HT1080 (cell line): ENCODE data around the gene ZNF638. TPM values are rescaled to one million over a fixed set of nuclear protein-coding genes. Genes with fewer than 3 reads are reported as not detected.
A peak's percentile ranks its signal among the peaks of the same experiment; 100 is the strongest.

Experiments
- DNase-seq: peaks from one replicate; pipeline ENCODE4 v3.0.0-alpha.2; 2015; ENCODE audit warnings: low read depth
- total RNA-seq: library from RNA; depleted of rRNA; stranded (reverse); fragments of >200 nt; shearing (Covaris generic); gene quantifications from 2 replicates; pipeline ENCODE4 v1.2.3, GENCODE V29; 2014

Gene ZNF638
- total RNA-seq, 1 experiment from 2014 or later: 76.7 TPM

DNA sequence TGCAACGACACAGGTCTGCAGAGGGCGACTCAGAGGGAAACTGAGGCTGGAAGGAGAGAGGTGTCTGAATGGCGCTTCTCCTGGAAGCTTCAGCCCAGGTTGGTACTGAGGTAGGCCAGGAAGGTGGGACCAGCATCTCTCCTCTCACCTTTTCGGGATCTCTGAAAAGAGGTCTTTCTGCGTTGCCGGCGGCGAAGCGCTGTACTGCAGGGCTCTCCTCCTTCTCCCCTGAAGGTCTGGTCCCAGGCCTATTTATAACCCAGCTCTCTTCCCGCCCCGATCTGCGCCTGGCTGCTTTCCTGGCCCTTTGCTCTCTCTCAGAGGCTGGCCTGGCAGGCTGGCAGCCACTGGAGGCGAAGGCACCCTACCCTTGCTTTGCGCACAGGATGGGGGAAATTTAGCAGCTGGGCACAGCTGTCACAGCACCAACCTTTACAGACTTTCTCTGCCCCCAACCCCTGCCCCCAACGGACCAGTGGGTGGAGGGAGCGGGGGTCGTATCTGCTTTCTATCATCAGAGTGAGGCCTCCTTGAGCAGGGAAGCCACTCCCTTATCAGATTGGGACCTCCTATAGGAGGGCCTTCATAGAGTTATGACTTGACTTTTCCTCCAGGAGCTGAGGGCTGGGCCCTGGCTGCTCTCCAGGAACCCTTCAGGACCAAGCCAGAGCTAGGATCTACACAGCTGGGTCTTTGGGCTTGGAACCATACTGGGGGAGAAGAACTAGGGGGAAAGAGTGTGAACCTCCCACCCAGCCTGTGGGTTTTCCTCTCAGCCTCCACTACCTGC lies 122.8 kb downstream of the ZNF638 start:
- no peak for DNase-seq

DNA sequence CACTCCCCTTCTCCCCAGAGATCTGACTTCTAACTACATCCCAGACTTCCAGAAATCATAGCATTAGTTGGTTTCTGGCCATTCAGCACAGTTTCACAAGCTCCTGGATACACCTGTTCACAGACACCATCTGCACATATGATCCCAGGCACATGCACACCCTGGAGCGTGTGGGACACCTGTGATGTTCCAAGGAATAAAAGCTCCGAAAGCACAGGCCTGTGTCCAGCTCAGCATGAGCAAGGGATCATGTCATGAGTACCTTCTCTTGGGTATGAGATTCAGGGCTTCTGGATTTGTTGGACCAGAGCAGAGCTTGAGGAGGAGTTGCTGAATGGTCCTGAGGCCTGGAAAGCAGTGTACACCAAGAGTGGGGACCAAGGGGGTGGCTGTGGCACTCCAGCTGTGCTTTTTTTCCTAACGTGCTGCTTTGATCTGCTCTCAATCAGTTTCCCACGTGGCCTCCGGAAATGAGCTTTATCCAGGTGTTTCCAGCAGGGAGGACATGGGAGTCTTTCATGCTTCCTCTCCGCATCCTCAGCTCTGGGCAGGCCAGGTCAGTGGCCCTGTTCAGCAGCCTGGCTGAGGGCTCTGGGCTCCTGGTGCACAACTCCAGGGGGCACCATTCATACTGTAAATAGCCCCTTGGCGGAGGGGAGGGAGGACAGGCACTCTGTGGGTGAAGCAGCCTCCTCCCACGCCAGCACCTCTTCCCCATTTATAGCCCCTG lies 123.6 kb downstream of the ZNF638 start:
- DNase-seq: no peak

DNA sequence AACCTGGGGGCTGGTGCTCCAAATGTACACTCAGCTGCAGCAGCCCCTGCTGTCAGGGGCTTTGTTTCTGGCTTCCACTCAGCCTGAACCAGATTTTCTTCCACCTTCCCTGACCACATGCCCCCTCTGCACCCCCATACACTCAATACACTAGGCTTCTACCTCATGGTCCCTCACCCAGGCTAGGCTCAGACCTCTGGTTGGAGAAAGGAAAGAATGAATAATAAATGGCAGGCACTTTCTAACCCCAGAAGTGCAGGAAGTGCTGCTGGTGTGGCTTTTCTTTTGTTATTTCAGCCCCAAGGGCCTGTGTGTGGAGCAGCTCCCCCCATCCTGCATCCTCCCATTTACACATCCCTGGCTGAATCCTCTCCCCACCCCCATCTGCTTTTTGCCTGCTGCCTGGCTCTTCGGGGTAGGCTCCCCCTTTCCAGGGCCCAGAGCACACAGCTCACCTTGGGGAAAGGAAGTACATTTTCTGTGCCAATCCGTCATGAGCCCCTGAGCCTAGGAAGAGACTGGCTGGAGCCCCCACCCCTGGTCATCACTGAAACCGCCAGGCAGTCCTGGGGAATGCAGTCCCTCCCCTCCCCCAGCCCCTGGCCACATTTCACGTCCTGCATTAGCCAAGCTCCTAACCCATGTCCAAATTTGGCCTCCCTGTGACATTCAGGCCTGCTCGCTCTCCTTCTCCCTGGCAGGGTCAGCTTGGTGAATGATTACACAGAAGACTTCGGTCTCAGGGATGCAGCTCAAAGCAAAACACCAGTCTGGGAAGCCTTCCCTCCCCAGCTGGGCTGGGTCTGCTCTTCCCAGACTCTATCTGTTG lies 124.4 kb downstream of the ZNF638 start:
- DNase-seq: peak; percentile 73

DNA sequence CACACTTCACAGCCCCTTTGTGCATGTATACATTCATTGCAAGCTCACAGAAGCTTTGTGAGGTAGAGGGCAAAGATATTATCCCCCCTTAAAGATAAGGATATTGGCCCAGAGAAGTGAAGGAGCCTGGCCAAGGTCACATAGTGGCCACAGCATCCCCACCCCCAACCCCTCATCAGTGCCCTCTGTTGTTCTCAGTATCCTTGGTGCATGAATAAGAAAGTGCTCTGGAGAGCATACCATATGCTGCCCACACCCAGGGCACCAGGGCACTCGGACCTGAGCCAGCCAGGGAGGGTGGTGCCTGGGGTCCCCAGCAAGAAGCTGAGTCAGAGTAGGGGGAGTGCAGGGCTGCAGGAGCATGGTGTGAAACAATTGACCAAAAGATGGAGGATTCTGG lies 125.0 kb downstream of the ZNF638 start:
- no peak for DNase-seq

DNA sequence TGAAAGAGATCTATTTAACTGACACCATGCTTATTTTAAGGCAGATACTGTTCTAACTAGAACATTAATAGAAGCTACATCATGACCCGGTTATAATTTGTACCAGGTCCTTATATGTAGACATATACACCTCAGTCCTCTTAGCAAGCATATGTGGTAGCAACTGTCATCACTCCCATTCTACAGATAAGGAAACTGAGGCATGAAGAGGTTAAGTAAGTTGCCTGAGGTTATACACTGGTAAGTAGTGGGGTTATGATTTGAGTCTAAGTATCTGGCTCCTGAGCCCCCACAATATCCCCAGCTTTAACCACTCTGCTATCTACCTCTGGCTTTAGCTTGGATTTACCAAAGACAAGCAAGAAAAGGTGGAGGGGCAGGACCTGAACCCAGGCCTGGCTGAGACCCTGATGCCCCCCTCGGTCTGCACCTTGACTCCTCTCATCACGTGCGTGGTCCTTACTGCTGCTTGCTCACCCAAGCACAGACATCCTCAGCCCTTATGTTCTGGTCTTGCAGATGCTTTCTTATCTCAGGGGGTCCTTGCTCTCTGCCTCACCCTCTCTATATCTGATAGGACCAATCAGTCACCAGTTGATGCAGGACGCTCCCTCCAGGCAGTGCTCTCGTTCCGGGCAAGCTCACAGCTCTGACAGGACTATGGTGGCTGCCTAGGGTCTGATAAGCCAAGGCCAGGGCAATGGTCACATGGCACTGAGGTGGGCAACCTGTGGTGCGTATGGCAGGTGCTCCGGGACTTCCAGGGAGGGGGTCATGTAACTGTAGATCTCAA lies 125.7 kb downstream of the ZNF638 start:
- DNase-seq: no peak

DNA sequence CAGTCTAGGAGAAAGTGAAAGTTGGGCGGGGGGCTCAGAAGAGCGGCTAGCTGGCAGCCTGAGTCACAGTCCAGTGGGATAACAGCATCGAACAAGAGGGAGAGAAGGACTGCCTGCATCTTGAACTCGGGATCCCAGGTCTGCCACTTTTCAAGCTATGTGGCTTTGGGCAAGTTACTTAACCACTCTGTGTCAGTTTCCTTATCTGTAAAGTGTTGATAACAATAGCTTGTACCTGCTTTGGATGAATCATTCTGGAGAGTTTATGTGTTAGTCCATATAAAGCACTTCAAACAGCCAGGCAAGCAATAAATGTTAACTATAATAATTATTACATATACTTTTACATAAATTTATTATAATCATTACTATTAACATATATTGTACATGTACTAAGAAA lies 126.3 kb downstream of the ZNF638 start:
- no peak for DNase-seq

DNA sequence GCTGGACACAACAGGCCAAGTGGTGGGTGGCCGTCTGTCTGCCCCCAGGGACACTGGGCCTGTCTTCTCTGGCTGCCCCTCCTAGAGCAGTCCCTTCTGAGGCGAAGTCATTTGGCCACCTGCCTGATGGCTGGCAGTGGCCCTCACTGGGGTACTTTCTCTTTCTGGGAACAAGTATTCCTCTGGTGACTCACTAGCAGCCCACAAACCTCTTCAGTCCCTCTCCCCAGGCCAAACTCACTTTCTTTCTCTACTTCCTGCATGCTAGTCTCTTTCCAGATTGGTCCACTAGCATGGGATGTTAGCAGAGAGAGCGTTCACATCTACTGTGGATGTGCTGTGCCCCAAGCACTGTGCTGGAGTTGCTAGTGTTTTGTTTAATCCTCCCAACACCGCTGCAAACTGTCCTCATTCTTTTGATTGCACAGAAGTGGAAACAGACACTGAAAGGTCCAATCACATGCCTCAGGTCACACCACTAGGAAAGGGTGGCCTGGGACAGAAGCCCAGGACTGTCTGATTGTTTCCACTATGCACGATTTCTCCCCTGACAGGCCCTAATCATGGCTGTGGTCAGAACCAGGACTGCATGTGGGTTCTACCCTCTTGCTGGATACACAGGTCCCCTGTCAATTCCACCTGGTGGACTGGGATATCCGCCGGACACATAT lies 127.0 kb downstream of the ZNF638 start:
- peak; percentile 83 for DNase-seq

DNA sequence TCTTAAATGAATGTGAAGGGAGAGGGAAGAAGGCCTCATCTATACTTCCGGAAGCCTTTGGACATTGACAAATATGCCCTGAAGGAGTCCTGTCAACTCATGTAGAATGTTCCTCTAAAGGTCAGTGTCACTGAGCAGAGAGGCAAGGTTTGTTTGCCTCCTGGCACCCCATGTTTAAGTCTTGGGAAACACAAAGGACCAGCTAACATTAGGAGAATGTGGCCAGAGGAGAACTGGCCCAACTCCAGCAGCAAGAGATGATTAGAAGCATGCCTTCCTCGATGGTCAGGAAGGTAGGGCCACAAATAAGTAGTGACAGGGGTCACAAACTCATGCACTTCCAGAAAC lies 127.5 kb downstream of the ZNF638 start:
- no peak for DNase-seq

DNA sequence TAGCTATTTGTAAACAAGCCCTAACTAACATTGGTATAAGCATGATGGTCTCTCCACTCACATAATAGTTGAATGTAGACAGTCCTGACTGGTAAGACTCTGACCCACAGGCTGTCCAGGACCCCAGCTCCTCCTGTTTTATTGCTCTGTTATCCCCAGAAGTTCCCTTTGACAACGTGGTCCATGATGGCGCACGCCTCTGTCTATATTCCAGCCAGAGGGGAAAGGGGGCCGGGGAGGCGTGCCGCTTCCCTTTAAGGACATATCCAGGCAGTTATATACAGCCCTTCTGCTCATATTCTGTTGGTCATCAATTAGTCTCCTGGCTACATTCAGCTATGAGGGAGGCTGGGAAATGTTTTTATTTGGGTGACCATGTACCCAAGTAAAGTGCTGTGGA lies 128.5 kb downstream of the ZNF638 start:
- DNase-seq: no peak

DNA sequence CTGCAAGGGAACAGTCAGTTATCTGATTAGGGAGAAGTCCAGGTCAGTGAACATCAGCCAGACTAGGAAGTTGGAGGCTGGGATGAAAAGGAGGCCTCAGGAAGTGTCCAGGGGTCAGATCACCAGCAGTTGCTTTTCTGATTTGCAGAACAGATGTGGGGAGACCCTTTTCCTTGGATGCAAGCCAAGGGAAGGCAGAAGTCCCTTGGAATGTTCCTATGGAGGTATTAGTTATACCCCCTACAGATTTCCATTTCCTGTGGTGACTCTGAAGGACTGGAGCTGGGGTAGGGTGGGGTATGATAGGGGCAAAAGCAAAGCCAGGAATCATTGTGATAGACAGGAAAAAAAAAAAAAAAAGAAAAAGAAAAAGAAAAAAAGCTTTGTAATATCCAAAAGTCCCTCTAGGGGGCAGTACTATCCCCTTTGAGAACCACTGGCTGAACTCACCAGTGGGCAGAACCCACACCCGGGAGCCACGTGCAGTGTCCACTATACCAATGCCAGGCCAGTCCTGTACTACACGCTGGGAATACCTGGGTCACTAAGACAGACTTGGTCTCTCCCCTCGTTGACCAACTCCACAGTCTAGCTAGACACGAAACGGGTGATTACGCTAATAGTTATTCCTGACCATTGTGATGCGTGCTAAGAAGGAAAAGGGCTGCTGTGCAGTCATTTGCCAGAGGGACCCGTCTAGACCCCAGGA lies 129.2 kb downstream of the ZNF638 start:
- DNase-seq: peak; percentile 37

DNA sequence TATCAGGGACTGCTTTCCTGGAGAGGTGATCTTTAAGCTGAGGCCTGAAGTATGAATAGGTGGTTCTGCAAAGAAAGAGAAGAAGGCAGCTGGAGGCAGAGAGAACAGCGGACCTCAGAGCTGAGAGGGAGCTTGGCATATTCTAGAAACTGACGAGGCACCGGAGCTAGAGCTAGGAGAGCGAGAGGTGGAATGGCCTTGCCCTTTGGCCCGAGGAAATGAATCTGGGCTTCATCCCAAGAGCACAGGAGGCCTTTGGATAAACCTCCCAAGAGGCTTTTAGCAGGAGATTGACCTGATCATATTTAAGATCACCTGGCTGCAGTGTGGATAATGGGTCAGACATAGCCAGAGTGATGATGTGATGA lies 129.7 kb downstream of the ZNF638 start:
- DNase-seq: no peak

DNA sequence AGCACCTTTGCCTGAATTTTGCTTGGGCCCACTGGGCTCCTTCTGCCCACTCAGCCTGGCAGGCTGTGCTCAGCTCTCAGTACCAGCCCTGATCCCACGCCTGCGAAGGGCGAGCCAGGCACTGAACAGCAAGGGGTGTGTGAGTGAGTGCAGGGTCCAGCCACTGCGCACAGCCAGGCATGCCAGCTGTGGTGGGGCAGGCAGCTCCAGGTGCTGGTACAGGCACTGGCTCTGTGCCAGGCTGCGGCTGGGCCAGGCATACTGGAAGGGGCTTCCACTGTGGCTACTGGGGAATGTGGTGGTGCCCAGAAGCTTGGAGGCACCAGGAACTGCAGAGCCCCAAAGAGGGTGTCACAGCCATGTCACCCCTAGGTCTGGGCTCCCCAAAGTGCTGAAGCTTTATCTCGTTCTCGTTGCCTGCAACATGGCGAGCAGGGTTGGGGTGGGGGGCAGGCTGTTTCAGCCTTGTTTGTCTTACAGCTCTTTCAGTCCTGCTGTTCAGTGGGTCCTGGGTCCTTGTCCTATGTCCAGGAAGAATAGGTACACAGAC lies 130.5 kb downstream of the ZNF638 start:
- DNase-seq: no peak

DNA sequence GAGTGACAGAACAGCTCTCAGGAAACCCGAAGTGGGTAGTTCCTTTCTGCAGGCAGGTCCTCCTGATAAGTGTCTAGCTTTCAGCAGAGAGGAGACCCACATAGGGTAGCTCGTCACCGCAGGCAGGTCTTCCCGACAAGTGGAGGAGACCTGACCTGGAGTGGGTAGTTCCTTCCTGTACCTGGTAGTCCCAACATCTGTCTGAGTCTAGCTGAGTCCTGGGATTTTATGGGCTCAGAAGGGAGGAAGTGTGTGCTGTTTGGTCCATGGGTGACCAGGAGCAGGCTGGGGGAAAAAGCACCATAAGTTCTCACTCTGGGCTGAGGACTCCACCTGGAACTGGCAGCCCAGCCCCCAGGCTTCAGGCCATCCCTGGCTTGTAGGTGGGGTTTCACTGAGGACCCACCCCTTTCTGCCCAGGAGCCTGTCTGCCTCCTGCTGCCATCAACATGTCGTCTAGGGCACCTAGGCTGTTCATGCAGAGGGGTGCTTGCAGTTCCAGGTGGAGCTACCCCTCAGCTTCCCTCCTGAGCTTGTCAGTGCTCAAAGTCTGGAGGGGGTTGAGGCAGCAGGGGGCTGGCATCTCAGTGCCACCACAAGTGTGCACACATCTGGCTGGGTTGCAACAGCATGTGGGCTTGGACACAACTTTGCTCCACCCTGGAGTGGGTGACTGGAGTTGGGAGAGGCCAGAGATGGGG lies 131.2 kb downstream of the ZNF638 start:
- no peak for DNase-seq

DNA sequence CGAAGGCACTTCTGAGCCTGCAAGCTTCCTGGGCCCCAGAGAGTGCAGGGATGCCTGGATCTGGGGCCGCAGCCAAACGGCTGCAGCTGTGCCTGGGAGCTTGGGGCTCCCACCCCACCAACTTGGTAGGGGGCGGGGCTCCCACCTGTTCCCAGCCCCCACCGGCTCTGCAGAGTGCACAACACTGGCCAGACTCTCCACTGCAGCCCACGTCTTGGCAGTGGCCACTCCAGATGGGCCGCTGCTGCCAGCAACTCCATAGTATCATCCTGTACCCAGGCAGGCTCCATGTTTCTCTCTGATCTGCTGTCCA lies 131.7 kb downstream of the ZNF638 start:
- DNase-seq: no peak

DNA sequence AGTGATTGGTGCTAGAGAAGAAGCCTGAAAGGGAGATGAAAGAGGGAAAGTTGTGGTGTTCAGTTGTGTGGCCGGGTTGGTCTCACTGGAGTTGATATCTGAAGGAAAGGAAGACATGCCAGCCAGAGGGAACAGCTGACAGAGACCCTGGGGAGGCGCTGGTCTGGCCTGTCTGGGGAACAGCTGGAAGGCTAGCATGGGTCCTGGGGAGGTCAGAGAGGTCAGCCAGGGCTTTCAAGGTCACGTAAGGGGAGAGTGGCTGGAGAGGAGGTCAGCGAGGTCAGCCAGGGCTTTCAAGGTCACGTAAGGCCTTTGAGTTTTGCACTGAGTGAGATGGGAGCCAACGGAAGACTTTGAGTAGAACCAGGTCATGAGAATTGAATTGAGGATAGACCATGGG lies 132.8 kb downstream of the ZNF638 start:
- no peak for DNase-seq

DNA sequence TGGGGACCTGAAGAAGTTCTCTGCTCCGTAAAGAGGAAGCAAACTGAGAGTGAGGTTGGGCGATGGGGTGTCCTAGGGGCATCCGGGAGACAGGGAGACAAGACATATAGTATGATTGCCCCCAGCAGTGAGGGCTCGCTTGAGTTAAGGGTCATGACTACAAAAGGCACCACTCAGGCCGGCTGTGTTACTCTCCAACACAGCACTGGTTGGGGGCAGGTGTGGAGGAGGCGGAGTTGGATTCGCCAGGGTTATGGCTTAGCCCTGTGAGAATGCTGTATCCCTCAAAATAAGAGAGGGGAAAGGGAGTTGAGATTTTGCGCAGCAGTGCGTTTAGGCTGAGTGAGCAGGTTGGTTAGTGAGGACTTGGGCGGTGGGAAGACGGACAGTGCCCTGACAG lies 133.8 kb downstream of the ZNF638 start:
- DNase-seq: no peak

DNA sequence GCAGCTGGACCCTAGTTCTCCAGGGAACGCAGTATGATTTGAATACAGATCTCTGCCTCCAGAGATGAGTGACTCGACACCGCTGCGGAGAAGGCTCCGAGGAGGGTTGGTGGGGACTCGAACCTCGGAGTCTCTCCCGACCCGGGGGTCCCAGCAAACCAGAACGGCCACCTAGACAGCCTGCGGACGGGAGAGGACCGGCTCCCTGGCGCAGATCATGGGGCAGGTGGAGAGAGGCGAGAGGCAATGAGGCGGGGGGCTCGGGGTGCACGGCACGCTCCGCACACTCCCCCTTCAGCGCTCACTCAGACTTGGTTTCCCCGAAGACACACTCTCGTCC lies 134.3 kb downstream of the ZNF638 start:
- DNase-seq: no peak

DNA sequence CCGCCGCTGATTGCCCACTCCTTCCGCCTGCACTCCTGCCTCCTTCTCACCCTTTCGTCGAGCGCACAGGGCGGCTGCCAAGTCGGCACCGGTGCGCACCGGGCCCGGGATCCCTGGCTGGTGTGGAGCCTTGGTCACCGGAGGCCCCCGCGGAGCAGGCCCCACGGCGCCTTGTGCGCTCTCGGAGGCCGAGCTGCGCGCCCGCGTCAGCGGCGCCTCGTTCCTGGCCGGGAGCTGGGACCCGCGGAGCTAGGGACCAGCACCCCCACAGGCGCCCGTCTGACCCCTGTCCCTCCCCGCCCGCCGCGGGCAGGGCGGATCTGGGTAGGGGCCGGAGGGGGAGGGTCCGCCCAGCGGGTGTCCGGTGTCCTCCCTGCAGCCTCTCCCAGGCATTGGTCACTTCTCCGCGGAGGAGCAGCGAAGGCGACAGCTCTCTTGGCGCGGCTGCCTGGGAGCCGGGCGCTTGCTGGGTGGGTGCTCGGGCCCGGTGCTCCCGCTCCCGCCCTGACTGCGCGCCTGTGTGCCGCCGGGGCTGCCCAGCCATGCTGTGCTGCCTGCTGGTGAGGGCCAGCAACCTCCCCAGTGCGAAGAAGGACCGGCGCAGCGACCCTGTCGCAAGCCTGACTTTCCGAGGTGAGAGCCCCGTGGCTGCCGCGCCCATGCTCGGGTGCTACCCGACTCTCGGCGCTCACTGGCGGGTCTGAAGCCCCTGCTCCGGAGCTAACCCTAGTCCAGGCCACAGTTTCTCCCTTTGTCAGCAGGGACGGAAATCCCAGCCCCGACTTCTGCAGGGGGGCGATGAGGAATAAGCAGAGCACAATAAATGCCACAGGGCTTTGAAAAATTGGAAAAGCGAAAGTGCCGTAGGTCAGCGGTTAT lies 135.0 kb downstream of the ZNF638 start:
- DNase-seq: peak; percentile 36
